GM12801 (cell line): ENCODE results near the gene ZNF217.

ENCODE experiments used
- CTCF ChIP-seq: IDR thresholded peaks from one replicate; pipeline ENCODE4 v1.5.1; 2011; ENCODE audit warnings: control low read depth; ENCODE audit not compliant: insufficient read length; ENCODE audit errors: extremely low read depth

ZNF217 gene

GRCh38 chr20:53567379-53567917, 26.2 kb downstream of the ZNF217 start:
- TF ChIP-seq CTCF, result no peak

- no peak for TF ChIP-seq CTCF
Measured at GRCh38 chr20:53565254-53565653, 28.4 kb downstream of the ZNF217 start.

GRCh38 chr20:53561505-53561904, 32.1 kb downstream of the ZNF217 start:
- no peak for TF ChIP-seq CTCF

GRCh38 chr20:53559816-53560215, 33.8 kb downstream of the ZNF217 start:
- TF ChIP-seq CTCF, result no peak

- no peak for TF ChIP-seq CTCF
Measured at GRCh38 chr20:53557130-53557529, 36.5 kb downstream of the ZNF217 start.

GRCh38 chr20:53556267-53556897, 37.3 kb downstream of the ZNF217 start:
- no peak for TF ChIP-seq CTCF

- TF ChIP-seq CTCF, result no peak
Measured at GRCh38 chr20:53555816-53556215, 37.8 kb downstream of the ZNF217 start.
